Stomach (tissue), 9 donors: Measurements from ENCODE around the gene SLC36A2. TPM values are rescaled to one million over a fixed set of nuclear protein-coding genes. Genes with fewer than 3 reads are reported as not detected.

ENCODE experiments used
- DNase-seq, 2 donors: peaks; one replicate each; pipeline versions ENCODE4 v3.0.0 to v3.0.0-alpha.2; 2013 to 2019
- H3K27ac ChIP-seq, 5 donors: fragments of 200-600 bp in 4 of 5; sonication (generic) in 4 of 5; one replicate each; pipeline ENCODE4 v1.5.1; 2013 to 2019; ENCODE audit warnings: mild to moderate bottlenecking in 1 of 5, moderate library complexity in 1 of 5
- H3K27me3 ChIP-seq, 3 donors: fragments of 200-600 bp; sonication (generic); one replicate each; pipeline ENCODE4 v1.5.1; 2017 to 2019; ENCODE audit warnings: mixed run types in 1 of 3
- H3K36me3 ChIP-seq, 4 donors: fragments of 200-600 bp; sonication (generic); 1 replicate in 3 of 4; 2 replicates in 1 of 4; pipeline ENCODE4 v1.5.1; 2016 to 2019
- H3K4me1 ChIP-seq, 4 donors: fragments of 200-600 bp; sonication (generic); one replicate each; pipeline ENCODE4 v1.5.1; 2016 to 2019
- H3K4me3 ChIP-seq, 4 donors: fragments of 200-600 bp; sonication (generic) in 3 of 4; one replicate each; pipeline ENCODE4 v1.5.1; 2016 to 2019; ENCODE audit warnings: mild to moderate bottlenecking in 1 of 4
- H3K9me3 ChIP-seq, 4 donors: fragments of 200-600 bp; sonication (generic); one replicate each; pipeline ENCODE4 v1.5.1; 2016 to 2019
- EP300 ChIP-seq: sonication (generic); formaldehyde crosslinking; IDR thresholded peaks from one replicate; pipeline ENCODE4 v1.6.1; 2017; ENCODE audit warnings: antibody characterized with exemption
- POLR2A ChIP-seq, 4 donors: fragments of 450-650 bp; IDR thresholded peaks; one replicate each; pipeline ENCODE4 v1.6.1; 2016; ENCODE audit warnings: antibody characterized with exemption in 4 of 4, control low read depth in 2 of 4, mild to moderate bottlenecking in 1 of 4, moderate library complexity in 1 of 4
- POLR2AphosphoS5 ChIP-seq, 3 donors: sonication (generic); formaldehyde crosslinking; IDR thresholded peaks; one replicate each; pipeline ENCODE4 v1.6.1; 2016; ENCODE audit warnings: antibody characterized with exemption in 3 of 3
- WGBS, 5 donors: extraction: QIAGEN DNeasy Blood & Tissue Kit in 3 of 5; methylation state at CpG; one replicate each; pipeline versions ENCODE4 v1.1.5 to v1.1.7; 2013 to 2018; 5-methylcytosine and 5-hydroxymethylcytosine counted together
- intact Hi-C: fragments of 100-400 bp; cut with DNase I; formaldehyde crosslinking; loops from one replicate; pipeline ENCODE4 v1.15.1; 2023; ENCODE audit warnings: low total_unique reads
- polyA plus RNA-seq, 3 donors: library from polyadenylated mRNA; stranded (reverse); fragments of 200-250 nt; gene quantifications; one replicate each; pipeline ENCODE4 v1.2.3, GENCODE V29; 2013
- total RNA-seq, 5 donors: library from RNA; depleted of rRNA; stranded (reverse); fragments of >200 nt; gene quantifications; one replicate each; pipeline versions ENCODE4 v1.1.0 to v1.2.3, GENCODE V29; 2014 to 2016
- TF ChIP-seq, protein P1 (sequence below), 7 experiments: fragments of 450-650 bp in 4 of 7; fragments of 200-600 bp in 3 of 7; sonication (generic) in 3 of 7; IDR thresholded peaks; one replicate each; pipeline ENCODE4 v1.5.1; 2016 to 2019; ENCODE audit warnings: antibody characterized with exemption in 7 of 7, control low read depth in 2 of 7, mild to moderate bottlenecking in 1 of 7
- donor health status: healthy with polysubstance abuse.
- donor health status: Bipolar disorder and iron deficiency.
- donor health status: healthy.

The SLC36A2 gene
- total and polyA plus RNA-seq, 8 donors: not detected

DNA sequence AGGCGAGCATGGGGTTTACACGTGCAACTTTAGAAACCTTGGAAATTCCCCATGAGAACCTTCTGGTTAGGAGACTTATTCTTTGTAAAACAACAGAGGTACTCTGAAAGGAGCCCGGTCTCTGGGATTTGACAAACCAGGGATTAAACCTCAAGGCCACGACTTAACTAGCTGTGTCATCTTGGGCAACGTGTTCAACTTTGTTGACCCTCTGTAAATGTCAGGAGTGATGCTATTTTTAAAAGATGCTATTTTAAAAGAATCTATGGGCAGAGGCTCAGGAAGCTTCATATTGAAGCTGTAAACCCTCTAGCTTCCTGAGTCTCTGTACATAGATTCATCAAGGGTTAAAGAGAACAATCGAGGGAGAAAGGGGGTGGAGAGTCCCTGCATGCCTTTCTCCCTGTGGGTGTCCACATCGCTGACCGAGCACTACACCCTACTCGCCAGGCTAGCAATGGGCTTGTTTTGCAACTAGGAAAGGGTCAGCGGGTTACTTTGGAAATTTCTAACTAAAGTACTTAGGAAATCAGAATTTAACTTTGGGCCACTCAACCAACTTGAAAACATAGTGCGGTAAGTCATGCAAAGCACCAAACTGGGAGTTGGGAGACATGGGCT, 2.1 kb downstream of the SLC36A2 start:
- no peaks in the 10 kb centered on the region for H3K4me1 ChIP-seq
- WGBS, 5 donors: 28 to 35% (median 31%) methylated on average over 11 of the region's 11 CpGs
- DNase-seq: no peak
- TF ChIP-seq, protein P1, sequence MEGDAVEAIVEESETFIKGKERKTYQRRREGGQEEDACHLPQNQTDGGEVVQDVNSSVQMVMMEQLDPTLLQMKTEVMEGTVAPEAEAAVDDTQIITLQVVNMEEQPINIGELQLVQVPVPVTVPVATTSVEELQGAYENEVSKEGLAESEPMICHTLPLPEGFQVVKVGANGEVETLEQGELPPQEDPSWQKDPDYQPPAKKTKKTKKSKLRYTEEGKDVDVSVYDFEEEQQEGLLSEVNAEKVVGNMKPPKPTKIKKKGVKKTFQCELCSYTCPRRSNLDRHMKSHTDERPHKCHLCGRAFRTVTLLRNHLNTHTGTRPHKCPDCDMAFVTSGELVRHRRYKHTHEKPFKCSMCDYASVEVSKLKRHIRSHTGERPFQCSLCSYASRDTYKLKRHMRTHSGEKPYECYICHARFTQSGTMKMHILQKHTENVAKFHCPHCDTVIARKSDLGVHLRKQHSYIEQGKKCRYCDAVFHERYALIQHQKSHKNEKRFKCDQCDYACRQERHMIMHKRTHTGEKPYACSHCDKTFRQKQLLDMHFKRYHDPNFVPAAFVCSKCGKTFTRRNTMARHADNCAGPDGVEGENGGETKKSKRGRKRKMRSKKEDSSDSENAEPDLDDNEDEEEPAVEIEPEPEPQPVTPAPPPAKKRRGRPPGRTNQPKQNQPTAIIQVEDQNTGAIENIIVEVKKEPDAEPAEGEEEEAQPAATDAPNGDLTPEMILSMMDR (IDR thresholded peaks at IDR 0.05): no peak
- TF ChIP-seq POLR2AphosphoS5 (IDR thresholded peaks at IDR 0.05) (no peak), POLR2A (IDR thresholded peaks at IDR 0.05) (no peak), EP300 (no peak)
- H3K36me3 ChIP-seq: no peaks in the 10 kb centered on the region
- H3K27ac ChIP-seq: no peak overlapping the region
- intact Hi-C loops: no loop called here
- H3K4me3 ChIP-seq: no peak overlapping the region
- no peaks in the 10 kb centered on the region for H3K9me3 ChIP-seq
- H3K27me3 ChIP-seq: peaks cover 0 to 47% (median 15%) of the 10 kb centered on the region in 3 donors

DNA sequence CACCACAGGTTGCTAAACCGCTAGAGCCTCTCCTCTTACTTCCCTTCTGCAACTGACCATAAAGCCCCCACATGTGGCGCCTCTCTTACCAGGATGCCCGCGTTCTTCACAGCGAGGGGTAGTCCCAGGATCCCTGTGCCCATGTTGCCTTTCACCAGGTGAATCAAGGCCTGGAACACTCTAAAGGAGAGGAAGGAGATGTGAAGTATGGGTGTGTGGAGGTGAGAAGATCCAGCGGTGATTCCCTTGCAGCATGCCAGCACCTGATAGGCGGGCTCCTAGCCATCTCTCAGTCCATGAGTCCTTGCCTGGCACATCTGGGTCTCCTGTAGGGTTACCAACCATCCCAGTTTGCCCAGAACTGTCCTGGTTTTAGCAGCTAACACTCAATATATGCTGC, 3.3 kb downstream of the SLC36A2 start:
- H3K4me1 ChIP-seq: no peaks in the 10 kb centered on the region
- TF ChIP-seq POLR2A (IDR thresholded peaks at IDR 0.05) (no peak), EP300 (no peak), POLR2AphosphoS5 (IDR thresholded peaks at IDR 0.05) (no peak)
- TF ChIP-seq, protein P1 (IDR thresholded peaks at IDR 0.05): no peak
- intact Hi-C loops: no loop called here
- WGBS, 5 donors: 87 to 95% (median 93%) methylated on average over 6 to 7 of the region's 7 CpGs
- no peaks in the 10 kb centered on the region for H3K9me3 ChIP-seq
- peaks cover 0 to 53% (median 15%) of the 10 kb centered on the region in 3 donors for H3K27me3 ChIP-seq
- no peak overlapping the region for H3K27ac ChIP-seq
- H3K36me3 ChIP-seq: no peaks in the 10 kb centered on the region
- no peak for DNase-seq
- no peak overlapping the region for H3K4me3 ChIP-seq

DNA sequence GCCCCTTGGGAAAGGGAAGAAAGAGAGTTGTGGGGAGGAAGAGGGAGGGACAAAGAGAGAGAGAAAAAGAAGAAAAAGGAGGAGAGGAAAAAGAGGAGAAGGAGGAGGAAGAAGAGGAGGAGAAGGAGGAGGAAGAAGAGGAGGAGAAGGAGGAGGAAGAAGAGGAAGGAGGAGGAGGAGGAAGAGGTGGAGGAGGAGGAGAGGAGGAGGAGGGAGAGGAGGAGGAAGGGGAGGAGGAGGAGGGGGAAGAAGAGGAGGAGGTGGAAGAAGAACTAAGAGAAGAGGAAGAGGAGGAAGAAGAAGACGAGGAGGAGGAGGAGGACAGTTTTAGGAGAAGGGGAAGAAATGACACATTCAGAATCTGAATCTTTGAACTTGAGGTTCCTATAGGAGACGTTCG, 7.4 kb downstream of the SLC36A2 start:
- Histone ChIP-seq H3K27ac (no peak overlapping the region), H3K4me1 (no peaks in the 10 kb centered on the region), H3K27me3 (peaks cover 0 to 45% (median 4%) of the 10 kb centered on the region in 3 donors), H3K9me3 (no peaks in the 10 kb centered on the region), H3K36me3 (no peaks in the 10 kb centered on the region), H3K4me3 (no peak overlapping the region)
- intact Hi-C loops: no loop called here
- WGBS, 5 donors: 71 to 83% (median 75%) methylated on average over 3 of the region's 3 CpGs
- DNase-seq: no peak
- TF ChIP-seq POLR2AphosphoS5 (IDR thresholded peaks at IDR 0.05) (no peak), POLR2A (IDR thresholded peaks at IDR 0.05) (no peak), EP300 (no peak)
- TF ChIP-seq, protein P1 (IDR thresholded peaks at IDR 0.05): no peak

DNA sequence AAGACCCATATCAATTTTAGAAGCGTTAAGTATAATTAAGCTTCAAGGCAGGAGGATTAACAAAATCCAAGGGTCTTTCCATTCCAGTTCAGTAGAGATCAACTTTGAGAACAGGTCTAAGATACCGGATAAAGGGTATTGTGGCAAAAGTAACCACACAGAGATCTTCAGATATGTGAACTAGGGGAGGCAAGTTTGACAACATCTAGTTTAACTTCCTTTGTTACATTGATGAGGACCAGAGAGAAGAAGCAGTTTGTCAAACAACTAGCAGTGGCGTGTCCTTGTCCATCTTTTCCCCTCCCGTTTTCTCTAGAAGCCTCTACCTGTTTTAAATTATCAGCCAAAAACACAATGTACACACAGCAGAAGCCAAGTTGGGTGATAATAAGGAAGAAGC, 8.6 kb downstream of the SLC36A2 start:
- WGBS, 5 donors: 62 to 81% (median 70%) methylated on average over 4 of the region's 4 CpGs

More for the DNA sequence above, 8.6 kb downstream of the SLC36A2 start:
- H3K4me1 ChIP-seq: no peaks in the 10 kb centered on the region
- TF ChIP-seq, protein P1 (IDR thresholded peaks at IDR 0.05): no peak
- TF ChIP-seq POLR2AphosphoS5 (IDR thresholded peaks at IDR 0.05) (no peak), EP300 (no peak), POLR2A (IDR thresholded peaks at IDR 0.05) (no peak)
- no peak overlapping the region for H3K4me3 ChIP-seq
- DNase-seq: no peak
- H3K9me3 ChIP-seq: no peaks in the 10 kb centered on the region
- peaks cover 0 to 34% (median 0%) of the 10 kb centered on the region in 3 donors for H3K27me3 ChIP-seq
- H3K27ac ChIP-seq: no peak overlapping the region
- no peaks in the 10 kb centered on the region for H3K36me3 ChIP-seq
- intact Hi-C loops: no loop called here
